ENCODE data around the gene CNOT6L. TPM values are rescaled to one million over a fixed set of nuclear protein-coding genes. Genes with fewer than 3 reads are reported as not detected.
A peak's percentile ranks its signal among the peaks of the same experiment; 100 is the strongest.

The CNOT6L gene
- total RNA-seq, 4 donors from 2014 or later = 21.3 to 41.6 (median 31.5) TPM

GRCh38 chr4:77820649-77821561 is 1.7 kb upstream of the CNOT6L start:
- no peak for TF ChIP-seq CTCF (IDR thresholded peaks at IDR 0.05)
- DNase-seq (ENCODE audit: low spot score) = no peak
- ATAC-seq (ENCODE audit: low FRiP score) = no peak

GRCh38 chr4:77819843-77820648 is 878 bp upstream of the CNOT6L start:
- DNase-seq (ENCODE audit: low spot score) = peak; percentile 77
- ATAC-seq (ENCODE audit: low FRiP score) = peak; percentile 87
- no peak for TF ChIP-seq CTCF (IDR thresholded peaks at IDR 0.05)

GRCh38 chr4:77819404-77819842 is 255 bp upstream of the CNOT6L start:
- ATAC-seq (ENCODE audit: low FRiP score) = peak; percentile 19
- TF ChIP-seq CTCF (IDR thresholded peaks at IDR 0.05) = no peak
- no peak for DNase-seq (ENCODE audit: low spot score)

- no peak for DNase-seq (ENCODE audit: low spot score)
- ATAC-seq (ENCODE audit: low FRiP score) = peak; percentile 59
- no peak for TF ChIP-seq CTCF (IDR thresholded peaks at IDR 0.05)
These were observed 1.0 kb downstream of the CNOT6L start for GRCh38 chr4:77818073-77818601.

GRCh38 chr4:77817304-77818072 is 1.7 kb downstream of the CNOT6L start:
- ATAC-seq (ENCODE audit: low FRiP score) (no peak), DNase-seq (ENCODE audit: low spot score) (no peak)
- TF ChIP-seq CTCF (IDR thresholded peaks at IDR 0.05) = no peak

- ATAC-seq (ENCODE audit: low FRiP score) = no peak
- DNase-seq (ENCODE audit: low spot score) = no peak
- TF ChIP-seq CTCF (IDR thresholded peaks at IDR 0.05) = no peak
These were observed 2.6 kb downstream of the CNOT6L start for GRCh38 chr4:77816546-77816945.
